Measurements from ENCODE around the gene KDM1A. TPM values are rescaled to one million over a fixed set of nuclear protein-coding genes. Genes with fewer than 3 reads are reported as not detected.

The KDM1A gene
- total and polyA plus RNA-seq, 2 of the 13 experiments (the other 11 are each of a cell fraction or from before 2014, with no cell fraction given) = 81.3 to 173 TPM

DNA sequence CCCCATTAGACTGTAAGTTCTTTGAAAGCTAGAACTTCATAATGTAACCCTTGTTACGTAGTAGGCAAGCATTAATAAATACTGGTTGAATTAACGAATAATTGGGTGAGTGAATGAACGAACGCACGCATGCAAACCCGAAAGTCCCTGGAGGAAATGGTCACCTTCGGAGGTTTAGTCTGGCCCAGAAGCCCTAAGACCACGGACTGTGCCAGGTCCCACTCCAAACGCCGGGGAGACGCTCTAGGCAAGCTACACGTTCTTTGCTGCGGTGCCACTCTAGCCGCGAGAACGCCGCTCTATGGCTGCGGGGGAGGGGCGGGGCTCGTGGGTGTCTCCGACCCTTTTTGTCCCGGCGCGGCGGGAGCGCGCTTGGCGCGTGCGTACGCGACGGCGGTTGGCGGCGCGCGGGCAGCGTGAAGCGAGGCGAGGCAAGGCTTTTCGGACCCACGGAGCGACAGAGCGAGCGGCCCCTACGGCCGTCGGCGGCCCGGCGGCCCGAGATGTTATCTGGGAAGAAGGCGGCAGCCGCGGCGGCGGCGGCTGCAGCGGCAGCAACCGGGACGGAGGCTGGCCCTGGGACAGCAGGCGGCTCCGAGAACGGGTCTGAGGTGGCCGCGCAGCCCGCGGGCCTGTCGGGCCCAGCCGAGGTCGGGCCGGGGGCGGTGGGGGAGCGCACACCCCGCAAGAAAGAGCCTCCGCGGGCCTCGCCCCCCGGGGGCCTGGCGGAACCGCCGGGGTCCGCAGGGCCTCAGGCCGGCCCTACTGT is at the start of gene KDM1A (continued):
- TF ChIP-seq, protein P1, sequence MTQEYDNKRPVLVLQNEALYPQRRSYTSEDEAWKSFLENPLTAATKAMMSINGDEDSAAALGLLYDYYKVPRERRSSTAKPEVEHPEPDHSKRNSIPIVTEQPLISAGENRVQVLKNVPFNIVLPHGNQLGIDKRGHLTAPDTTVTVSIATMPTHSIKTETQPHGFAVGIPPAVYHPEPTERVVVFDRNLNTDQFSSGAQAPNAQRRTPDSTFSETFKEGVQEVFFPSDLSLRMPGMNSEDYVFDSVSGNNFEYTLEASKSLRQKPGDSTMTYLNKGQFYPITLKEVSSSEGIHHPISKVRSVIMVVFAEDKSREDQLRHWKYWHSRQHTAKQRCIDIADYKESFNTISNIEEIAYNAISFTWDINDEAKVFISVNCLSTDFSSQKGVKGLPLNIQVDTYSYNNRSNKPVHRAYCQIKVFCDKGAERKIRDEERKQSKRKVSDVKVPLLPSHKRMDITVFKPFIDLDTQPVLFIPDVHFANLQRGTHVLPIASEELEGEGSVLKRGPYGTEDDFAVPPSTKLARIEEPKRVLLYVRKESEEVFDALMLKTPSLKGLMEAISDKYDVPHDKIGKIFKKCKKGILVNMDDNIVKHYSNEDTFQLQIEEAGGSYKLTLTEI (CRISPR knock-in tag; conservative IDR thresholded peaks at IDR 0.05) = no peak
- TF ChIP-seq, protein P2, sequence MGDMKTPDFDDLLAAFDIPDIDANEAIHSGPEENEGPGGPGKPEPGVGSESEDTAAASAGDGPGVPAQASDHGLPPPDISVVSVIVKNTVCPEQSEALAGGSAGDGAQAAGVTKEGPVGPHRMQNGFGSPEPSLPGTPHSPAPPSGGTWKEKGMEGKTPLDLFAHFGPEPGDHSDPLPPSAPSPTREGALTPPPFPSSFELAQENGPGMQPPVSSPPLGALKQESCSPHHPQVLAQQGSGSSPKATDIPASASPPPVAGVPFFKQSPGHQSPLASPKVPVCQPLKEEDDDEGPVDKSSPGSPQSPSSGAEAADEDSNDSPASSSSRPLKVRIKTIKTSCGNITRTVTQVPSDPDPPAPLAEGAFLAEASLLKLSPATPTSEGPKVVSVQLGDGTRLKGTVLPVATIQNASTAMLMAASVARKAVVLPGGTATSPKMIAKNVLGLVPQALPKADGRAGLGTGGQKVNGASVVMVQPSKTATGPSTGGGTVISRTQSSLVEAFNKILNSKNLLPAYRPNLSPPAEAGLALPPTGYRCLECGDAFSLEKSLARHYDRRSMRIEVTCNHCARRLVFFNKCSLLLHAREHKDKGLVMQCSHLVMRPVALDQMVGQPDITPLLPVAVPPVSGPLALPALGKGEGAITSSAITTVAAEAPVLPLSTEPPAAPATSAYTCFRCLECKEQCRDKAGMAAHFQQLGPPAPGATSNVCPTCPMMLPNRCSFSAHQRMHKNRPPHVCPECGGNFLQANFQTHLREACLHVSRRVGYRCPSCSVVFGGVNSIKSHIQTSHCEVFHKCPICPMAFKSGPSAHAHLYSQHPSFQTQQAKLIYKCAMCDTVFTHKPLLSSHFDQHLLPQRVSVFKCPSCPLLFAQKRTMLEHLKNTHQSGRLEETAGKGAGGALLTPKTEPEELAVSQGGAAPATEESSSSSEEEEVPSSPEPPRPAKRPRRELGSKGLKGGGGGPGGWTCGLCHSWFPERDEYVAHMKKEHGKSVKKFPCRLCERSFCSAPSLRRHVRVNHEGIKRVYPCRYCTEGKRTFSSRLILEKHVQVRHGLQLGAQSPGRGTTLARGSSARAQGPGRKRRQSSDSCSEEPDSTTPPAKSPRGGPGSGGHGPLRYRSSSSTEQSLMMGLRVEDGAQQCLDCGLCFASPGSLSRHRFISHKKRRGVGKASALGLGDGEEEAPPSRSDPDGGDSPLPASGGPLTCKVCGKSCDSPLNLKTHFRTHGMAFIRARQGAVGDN (CRISPR knock-in tag; IDR thresholded peaks at IDR 0.05) = peak; percentile 94
- TF ChIP-seq, protein P3, sequence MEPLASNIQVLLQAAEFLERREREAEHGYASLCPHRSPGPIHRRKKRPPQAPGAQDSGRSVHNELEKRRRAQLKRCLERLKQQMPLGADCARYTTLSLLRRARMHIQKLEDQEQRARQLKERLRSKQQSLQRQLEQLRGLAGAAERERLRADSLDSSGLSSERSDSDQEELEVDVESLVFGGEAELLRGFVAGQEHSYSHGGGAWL (CRISPR knock-in tag; IDR thresholded peaks at IDR 0.05) = peak; percentile 80
- TF ChIP-seq NAIF1 (CRISPR knock-in tag; IDR thresholded peaks at IDR 0.05; ENCODE audit: borderline replicate concordance) (peak; percentile 57; the same call in 1 of the 2 replicates), HNRNPH1 (optimal IDR thresholded peaks at IDR 0.05; ENCODE audit: low read depth, low read length) (no peak), ARHGAP35 (CRISPR knock-in tag; IDR thresholded peaks at IDR 0.05; ENCODE audit: borderline replicate concordance) (0 out of 2 replicates have a peak, but pooled peaks have one; percentile 16), MLLT10 (CRISPR knock-in tag; IDR thresholded peaks at IDR 0.05) (no peak), RXRB (CRISPR knock-in tag; IDR thresholded peaks at IDR 0.05; ENCODE audit: borderline replicate concordance) (peak; percentile 89), NKX3-1 (CRISPR knock-in tag; IDR thresholded peaks at IDR 0.05) (peak; percentile 68), ZNF180 (CRISPR knock-in tag; IDR thresholded peaks at IDR 0.05; ENCODE audit: borderline replicate concordance, low read depth) (no peak), BORCS8-MEF2B (CRISPR knock-in tag; IDR thresholded peaks at IDR 0.05) (peak; percentile 74; the same call in 1 of the 2 replicates)
- TF ChIP-seq, protein P4, sequence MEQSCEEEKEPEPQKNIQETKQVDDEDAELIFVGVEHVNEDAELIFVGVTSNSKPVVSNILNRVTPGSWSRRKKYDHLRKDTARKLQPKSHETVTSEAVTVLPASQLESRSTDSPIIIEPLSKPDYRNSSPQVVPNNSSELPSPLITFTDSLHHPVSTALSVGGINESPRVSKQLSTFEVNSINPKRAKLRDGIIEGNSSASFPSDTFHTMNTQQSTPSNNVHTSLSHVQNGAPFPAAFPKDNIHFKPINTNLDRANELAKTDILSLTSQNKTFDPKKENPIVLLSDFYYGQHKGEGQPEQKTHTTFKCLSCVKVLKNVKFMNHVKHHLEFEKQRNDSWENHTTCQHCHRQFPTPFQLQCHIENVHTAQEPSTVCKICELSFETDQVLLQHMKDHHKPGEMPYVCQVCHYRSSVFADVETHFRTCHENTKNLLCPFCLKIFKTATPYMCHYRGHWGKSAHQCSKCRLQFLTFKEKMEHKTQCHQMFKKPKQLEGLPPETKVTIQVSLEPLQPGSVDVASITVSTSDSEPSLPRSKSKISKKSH (CRISPR knock-in tag; IDR thresholded peaks at IDR 0.05; ENCODE audit: borderline replicate concordance) = no peak
- TF ChIP-seq, protein P5, sequence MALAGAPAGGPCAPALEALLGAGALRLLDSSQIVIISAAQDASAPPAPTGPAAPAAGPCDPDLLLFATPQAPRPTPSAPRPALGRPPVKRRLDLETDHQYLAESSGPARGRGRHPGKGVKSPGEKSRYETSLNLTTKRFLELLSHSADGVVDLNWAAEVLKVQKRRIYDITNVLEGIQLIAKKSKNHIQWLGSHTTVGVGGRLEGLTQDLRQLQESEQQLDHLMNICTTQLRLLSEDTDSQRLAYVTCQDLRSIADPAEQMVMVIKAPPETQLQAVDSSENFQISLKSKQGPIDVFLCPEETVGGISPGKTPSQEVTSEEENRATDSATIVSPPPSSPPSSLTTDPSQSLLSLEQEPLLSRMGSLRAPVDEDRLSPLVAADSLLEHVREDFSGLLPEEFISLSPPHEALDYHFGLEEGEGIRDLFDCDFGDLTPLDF (CRISPR knock-in tag; IDR thresholded peaks at IDR 0.05) = peak; percentile 80
- TF ChIP-seq, protein P6, sequence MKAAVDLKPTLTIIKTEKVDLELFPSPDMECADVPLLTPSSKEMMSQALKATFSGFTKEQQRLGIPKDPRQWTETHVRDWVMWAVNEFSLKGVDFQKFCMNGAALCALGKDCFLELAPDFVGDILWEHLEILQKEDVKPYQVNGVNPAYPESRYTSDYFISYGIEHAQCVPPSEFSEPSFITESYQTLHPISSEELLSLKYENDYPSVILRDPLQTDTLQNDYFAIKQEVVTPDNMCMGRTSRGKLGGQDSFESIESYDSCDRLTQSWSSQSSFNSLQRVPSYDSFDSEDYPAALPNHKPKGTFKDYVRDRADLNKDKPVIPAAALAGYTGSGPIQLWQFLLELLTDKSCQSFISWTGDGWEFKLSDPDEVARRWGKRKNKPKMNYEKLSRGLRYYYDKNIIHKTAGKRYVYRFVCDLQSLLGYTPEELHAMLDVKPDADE (CRISPR knock-in tag; IDR thresholded peaks at IDR 0.05) = 0 out of 2 replicates have a peak, but pooled peaks have one; percentile 61

All from HepG2 (cell line).